CD4-positive, alpha-beta T cell treated with Interleukin-4 for 4 hours (primary cell): Measurements from ENCODE around the gene MS4A15.
"Not testable (repeated sequence)": the region's sequence is repeated elsewhere in the genome, so short reads cannot be mapped to it uniquely, and the experiment has no call there.

ENCODE experiments used
- DNase-seq: peaks from one replicate; pipeline ENCODE4 v3.0.0-alpha.2; 2020

Gene MS4A15

GRCh38 chr11:60757231-60757800 lies 649 bp downstream of the MS4A15 start:
- DNase-seq = no peak

GRCh38 chr11:60758671-60759070 lies 2.0 kb downstream of the MS4A15 start:
- DNase-seq = not testable (repeated sequence)

DNA sequence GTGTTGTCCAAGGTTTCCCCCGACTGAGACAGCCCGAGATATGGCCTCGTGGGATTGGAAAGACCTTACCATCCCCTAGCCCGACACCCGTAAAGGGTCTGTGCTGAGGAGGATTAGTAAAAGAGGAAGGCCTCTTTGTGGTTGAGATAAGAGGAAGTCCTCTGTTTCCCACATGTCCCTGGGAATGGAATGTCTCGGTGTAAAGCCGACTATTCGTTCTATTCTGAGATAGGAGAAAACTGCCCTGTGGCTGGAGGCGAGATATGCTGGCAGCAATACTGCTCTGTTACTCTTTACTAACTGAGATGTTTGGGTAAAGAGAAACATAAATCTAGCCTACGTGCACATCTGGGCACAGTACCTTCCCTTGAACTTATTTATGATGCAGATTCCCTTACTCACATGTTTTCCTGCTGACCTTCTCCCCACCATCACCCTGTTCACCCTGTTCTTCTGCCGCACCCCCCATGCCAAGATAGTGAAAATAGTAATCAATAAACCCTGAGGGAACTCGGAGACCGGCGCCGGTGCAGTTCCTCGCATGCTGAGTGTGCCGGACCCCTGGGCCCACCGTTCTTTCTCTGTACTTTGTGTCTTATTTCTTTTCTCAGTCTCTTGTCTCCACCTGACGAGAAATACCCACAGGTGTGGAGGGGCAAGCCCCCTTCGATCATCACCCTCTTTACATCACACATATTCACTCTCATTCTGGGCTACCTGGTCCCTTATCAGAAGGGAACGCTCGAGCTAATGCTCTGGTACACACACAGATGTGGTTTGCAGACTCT lies 3.0 kb downstream of the MS4A15 start:
- not testable (repeated sequence) for DNase-seq

- DNase-seq = no peak
Measured at GRCh38 chr11:60761436-60762190, 4.9 kb downstream of the MS4A15 start.

DNA sequence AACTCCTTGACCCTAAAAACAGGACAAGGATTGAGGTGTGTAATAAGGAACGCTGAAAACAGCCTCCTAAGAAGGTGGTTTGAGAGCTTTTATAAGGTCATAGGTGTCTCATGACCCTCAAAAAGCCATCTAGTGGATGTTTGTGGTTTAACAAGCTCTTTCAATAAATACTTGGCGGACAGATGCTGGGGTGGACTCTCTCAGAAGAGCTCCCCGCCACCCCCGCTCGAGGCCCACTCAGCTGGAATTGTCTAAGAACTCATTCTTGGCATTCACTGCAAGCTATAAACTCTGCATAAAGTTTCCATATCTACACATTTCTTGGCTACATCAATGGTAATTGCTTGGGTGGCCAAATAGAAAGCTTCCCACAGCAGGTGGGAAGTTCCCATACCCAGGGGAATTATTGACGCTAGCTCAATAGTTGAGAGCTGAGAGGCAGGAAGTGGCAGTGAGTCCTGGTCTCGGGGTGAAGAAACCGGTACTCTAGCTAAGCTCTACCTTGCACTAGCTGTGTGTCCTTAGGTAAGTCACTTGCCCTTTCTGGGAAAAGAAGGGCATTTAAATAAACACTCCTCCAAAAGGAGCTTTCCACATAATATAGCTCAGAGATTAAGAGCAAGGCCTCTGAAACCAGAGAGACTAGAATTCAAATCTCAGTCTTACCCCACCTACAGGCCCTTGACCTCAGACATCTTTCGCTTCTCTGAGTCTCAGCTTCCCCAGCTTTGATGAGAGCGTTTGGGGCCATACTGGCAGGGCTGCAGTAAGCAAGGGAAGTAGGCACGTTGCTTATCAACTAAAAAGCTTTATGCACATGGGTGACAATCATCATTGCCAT lies 6.4 kb downstream of the MS4A15 start:
- DNase-seq = no peak

DNA sequence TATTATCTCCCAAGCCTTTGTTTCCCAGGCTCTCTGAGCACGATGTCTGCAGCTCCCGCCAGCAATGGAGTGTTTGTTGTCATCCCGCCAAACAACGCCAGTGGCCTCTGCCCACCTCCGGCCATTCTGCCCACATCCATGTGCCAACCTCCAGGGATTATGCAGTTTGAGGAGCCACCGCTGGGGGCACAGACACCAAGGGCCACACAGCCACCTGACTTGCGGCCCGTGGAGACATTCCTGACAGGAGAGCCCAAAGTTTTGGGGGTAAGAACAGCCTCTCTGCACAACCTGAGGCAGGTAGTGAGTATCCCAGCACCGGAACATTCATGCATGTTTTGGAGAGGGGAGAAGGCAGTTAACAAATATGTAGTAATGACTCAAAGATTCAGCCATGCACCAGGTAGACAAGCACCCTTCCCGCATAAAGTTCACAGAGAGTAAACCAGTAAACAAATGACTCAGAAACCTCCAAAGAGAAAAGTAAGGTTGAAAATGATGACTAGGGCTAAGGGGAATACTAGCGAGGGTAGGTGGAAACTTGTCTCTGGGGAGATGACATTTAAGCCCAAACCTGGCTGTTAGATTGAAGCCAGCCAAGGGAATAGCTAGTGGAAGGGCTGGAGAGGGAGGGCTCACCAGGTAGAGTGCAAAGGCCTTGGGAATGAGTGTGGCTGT lies 7.2 kb downstream of the MS4A15 start:
- no peak for DNase-seq

DNA sequence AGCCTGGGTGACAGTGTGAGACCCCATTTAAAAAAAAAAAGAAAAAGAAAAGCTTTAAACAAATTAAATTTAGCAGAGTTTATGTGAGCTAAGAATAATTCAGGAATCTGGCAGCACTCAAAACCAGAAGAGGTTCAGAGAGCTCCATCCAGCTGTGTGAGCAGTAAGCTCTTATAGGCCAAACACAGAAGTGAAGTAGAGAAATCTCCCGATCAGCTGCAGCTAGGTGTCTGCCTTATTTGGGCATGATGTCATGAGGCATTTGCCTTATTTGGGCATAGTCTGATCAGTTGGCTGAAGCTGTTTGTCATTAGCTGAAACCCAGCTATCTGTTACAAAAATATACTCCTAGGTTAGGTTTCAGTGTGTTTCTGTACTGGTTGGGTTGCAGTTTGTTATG lies 8.2 kb downstream of the MS4A15 start:
- no peak for DNase-seq

GRCh38 chr11:60765355-60765754 lies 8.7 kb downstream of the MS4A15 start:
- no peak for DNase-seq

- no peak for DNase-seq
Measured at GRCh38 chr11:60766547-60766946, 9.9 kb downstream of the MS4A15 start.

- no peak for DNase-seq
Measured at GRCh38 chr11:60767388-60767811, 10.7 kb downstream of the MS4A15 start.

- DNase-seq = no peak
Measured at GRCh38 chr11:60768202-60768601, 11.5 kb downstream of the MS4A15 start.

DNA sequence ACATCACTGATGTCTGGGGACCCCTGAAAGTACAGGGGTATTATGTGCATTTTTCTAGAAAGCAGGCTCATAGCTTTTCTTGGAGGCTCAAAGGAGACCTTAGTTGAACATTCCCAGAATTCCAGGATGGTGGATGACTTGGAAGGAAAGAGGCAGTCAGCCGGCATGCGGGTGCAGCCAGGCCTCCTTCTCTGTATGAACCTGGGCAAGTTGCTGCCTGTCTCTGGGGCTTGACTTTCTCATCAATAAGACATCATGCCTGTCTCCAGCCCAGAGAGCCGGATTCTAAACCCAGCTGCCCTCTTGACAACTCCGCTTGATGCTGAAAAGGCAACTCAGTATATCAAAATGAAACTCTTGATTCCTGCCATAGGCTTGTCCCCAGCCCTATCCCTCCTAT lies 12.6 kb downstream of the MS4A15 start:
- no peak for DNase-seq

GRCh38 chr11:60769811-60770210 lies 13.1 kb downstream of the MS4A15 start:
- DNase-seq = no peak

- no peak for DNase-seq
Measured at GRCh38 chr11:60771146-60771545, 14.5 kb downstream of the MS4A15 start.

DNA sequence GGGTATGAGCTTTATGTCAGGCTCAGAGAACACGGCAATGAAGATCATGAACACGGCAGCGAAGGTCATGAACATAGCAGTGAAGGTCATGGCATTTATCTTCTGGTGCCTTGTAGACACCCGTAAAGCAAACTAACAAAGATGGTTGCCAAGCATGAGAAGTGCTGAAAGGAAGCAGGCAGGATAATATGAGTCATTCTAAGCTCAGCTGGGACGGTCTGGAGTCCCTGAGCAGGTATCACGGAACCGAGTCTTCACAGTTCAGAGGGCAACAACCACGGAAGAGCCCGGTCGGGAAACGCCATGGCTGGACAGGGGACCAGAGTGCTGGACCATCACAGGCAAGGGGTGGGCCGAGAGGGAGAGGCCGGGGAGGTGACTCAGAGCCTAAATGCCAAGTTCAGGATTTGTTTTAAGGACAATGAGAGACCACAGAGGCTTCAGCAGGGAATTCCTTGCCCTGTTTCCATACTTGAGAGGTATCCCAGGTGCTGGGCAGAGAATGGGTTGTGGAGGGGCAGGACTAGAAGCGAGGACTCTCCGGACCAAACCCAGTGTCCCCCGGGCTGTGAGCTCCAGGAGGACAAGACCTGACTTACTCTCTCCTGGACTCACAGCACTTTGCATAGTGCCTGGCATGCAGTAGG lies 15.3 kb downstream of the MS4A15 start:
- DNase-seq = no peak

GRCh38 chr11:60772666-60773065 lies 16.0 kb downstream of the MS4A15 start:
- DNase-seq = no peak

- DNase-seq = no peak
Measured at GRCh38 chr11:60774726-60775125, 18.1 kb downstream of the MS4A15 start.

DNA sequence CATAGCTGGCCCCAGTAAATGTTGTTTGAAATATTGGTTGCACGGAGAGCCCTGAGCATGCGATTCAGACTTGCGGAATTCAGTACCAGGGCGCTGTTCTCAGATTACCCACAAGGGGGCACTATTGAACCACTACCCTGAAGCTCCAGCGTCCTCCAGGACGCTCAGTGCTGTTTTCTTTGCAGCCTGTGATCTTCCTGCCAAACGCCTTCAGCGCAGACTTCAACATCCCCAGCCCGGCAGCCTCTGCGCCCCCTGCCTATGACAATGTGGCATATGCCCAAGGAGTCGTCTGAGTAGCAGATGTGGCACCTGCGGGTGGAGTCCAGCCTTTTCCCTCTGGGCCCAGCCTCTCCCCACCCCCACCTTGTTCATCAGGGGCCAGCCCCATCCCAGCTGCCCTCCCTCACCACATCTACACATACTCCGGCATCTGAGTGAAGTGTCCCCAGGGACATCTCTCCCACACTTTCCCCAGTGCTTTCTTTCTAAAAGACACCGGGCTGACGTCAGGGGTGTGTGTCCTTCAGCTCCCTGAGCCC lies 18.8 kb downstream of the MS4A15 start:
- DNase-seq = peak; percentile 70

DNA sequence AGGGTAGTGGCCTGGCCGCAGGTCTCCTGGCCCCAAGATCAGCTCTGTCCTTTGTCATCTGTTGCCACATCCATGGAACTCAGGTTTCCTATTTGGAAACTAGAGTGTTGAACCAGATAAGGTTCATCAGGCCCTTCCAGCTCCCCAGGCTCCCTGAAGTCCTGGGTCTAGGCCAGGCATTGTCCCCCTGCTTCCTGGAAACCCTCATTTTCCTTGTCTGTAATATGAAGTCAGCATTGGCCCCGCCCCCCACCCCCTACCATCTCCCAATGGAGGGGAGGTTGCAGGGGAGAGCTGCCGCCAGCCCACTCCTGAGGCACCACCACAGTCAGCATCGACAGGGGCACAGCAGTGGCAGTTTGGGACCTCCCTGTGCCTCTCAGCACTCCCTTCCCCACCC lies 19.5 kb downstream of the MS4A15 start:
- no peak for DNase-seq

GRCh38 chr11:60777106-60777505 lies 20.4 kb downstream of the MS4A15 start:
- no peak for DNase-seq

DNA sequence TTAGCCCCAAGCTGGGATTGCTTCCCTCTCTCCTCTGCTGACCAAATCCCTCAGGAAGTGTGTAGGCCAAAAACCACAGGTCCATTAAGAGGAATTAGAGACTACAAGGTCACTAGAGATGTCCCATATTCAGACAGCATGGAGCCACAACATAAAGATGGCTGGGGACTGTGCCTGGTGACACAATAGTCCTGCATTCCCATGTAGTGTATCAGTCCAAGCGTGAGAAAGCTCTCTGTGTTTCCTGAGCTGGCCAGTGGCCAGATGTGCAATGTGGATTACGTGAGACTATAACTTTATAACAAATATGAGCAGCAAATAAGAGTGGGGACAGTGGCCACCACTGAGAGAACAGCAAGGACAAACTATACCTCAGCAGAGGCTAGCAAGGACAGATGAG lies 20.9 kb downstream of the MS4A15 start:
- DNase-seq = no peak

DNA sequence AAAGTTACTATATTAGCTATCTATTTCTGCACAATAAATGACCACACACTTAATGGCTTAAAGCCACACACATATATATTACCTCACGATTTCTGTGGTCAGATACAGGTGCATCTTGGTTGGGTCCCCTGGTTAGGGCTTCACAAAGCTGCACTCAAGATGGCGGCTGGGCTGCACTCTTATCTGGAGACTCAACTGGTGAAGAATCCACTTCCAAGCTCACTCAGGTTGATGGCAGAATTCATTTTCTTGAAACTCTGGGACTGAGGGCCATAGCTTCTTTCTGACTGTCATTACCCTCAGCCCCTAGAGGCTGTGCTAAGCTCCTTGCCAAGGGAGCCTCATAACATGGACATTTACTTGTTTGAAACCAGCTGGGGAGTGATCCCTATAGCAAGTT lies 23.4 kb downstream of the MS4A15 start:
- no peak for DNase-seq
